Fibroblast of lung (primary cell): Measurements from ENCODE around the gene HPDL. TPM values are rescaled to one million over a fixed set of nuclear protein-coding genes. Genes with fewer than 3 reads are reported as not detected.
A peak's percentile ranks its signal among the peaks of the same experiment; 100 is the strongest.

ENCODE experiments used
- DNase-seq, 2 donors: peaks; one replicate each; pipeline versions ENCODE4 v3.0.0 to v3.0.0-alpha.2; 2010; ENCODE audit warnings: low read depth in 2 of 2
- H2AFZ ChIP-seq: 2 replicates; pipeline ENCODE4 v1.5.1; 2012; ENCODE audit warnings: low read length, control low read depth, inconsistent platforms
- H3K27ac ChIP-seq: 2 replicates; pipeline ENCODE4 v1.5.1; 2011; ENCODE audit warnings: low read length, control low read depth; ENCODE audit not compliant: insufficient read depth
- H3K27me3 ChIP-seq: 2 replicates; pipeline ENCODE4 v1.5.1; 2011; ENCODE audit warnings: mild to moderate bottlenecking, low read length; ENCODE audit not compliant: control insufficient read depth, insufficient read depth
- H3K36me3 ChIP-seq: 2 replicates; pipeline ENCODE4 v1.5.1; 2011; ENCODE audit warnings: low read length; ENCODE audit not compliant: control insufficient read depth, insufficient read depth
- H3K4me1 ChIP-seq: 2 replicates; pipeline ENCODE4 v1.5.1; 2011; ENCODE audit warnings: low read length; ENCODE audit not compliant: control insufficient read depth, insufficient read depth; ENCODE audit errors: extremely low read depth
- H3K4me2 ChIP-seq: 2 replicates; pipeline ENCODE4 v1.5.1; 2011; ENCODE audit warnings: low read length, control low read depth; ENCODE audit not compliant: insufficient read depth; ENCODE audit errors: extremely low read depth
- H3K4me3 ChIP-seq, 4 experiments: fragments of 200-600 bp in 1 of 4; sonication (generic) in 1 of 4; replicated peaks in 1 of 4; 2 replicates each; pipeline ENCODE4 v1.5.1; 2011 to 2016; ENCODE audit warnings: low read length in 4 of 4, low read depth in 3 of 4, mild to moderate bottlenecking in 3 of 4, control low read depth in 2 of 4, inconsistent platforms in 1 of 4, mixed read lengths in 1 of 4; ENCODE audit not compliant: insufficient read depth in 1 of 4; ENCODE audit errors: control extremely low read depth in 1 of 4
- H3K79me2 ChIP-seq: 2 replicates; pipeline ENCODE4 v1.5.1; 2012; ENCODE audit warnings: mild to moderate bottlenecking, low read length, inconsistent platforms; ENCODE audit not compliant: control insufficient read depth, insufficient read depth
- H3K9ac ChIP-seq: 2 replicates; pipeline ENCODE4 v1.5.1; 2011; ENCODE audit warnings: mild to moderate bottlenecking, low read length, control low read depth; ENCODE audit not compliant: insufficient read depth
- H3K9me3 ChIP-seq: 2 replicates; pipeline ENCODE4 v1.5.1; 2012; ENCODE audit warnings: low read depth, low read length; ENCODE audit not compliant: control insufficient read depth, insufficient read depth
- H4K20me1 ChIP-seq: 2 replicates; pipeline ENCODE4 v1.5.1; 2011; ENCODE audit warnings: low read length; ENCODE audit not compliant: control insufficient read depth, insufficient read depth; ENCODE audit errors: extremely low read depth
- CTCF ChIP-seq, 2 donors: IDR thresholded peaks in 1 of 2; conservative IDR thresholded peaks in 1 of 2; 1 replicate in 1 of 2; 2 replicates in 1 of 2; pipeline ENCODE4 v1.5.1; 2011 to 2012; ENCODE audit warnings: low read length in 2 of 2, control low read depth in 1 of 2, inconsistent platforms in 1 of 2, low read depth in 1 of 2, mild to moderate bottlenecking in 1 of 2
- EZH2 ChIP-seq: IDR thresholded peaks from 2 replicates; pipeline ENCODE4 v1.5.1; 2012; ENCODE audit warnings: low read length, control low read depth, mild to moderate bottlenecking; ENCODE audit errors: missing control alignments
- polyA plus RNA-seq, 2 donors: library from polyadenylated mRNA; depleted of rRNA in 1 of 2; stranded (reverse) in 1 of 2; unstranded in 1 of 2; fragments of >200 nt; gene quantifications; 2 replicates each; pipeline ENCODE4 v1.2.1, GENCODE V29; 2011 to 2012; ENCODE audit warnings: missing spikeins in 1 of 2
- total RNA-seq: library from RNA; depleted of rRNA; stranded (reverse); fragments of >200 nt; gene quantifications from 2 replicates; pipeline ENCODE4 v1.2.1, GENCODE V29; 2014

The HPDL gene
- total and polyA plus RNA-seq, 2 donors (not counting 1 experiment from before 2014, with no cell fraction given), result 0.17 TPM

- H4K20me1 ChIP-seq, result no peaks in the 10 kb centered on the region
- no peaks in the 10 kb centered on the region for H3K9me3 ChIP-seq
- no peak overlapping the region for H2AFZ ChIP-seq
- no peak overlapping the region for H3K4me3 ChIP-seq
- no peak for TF ChIP-seq CTCF (conservative IDR thresholded peaks at IDR 0.05 in 1 of 2, IDR thresholded peaks at IDR 0.05 in 1 of 2; ENCODE audit: low read depth in 1 of 2, low read length in 2 of 2)
- TF ChIP-seq EZH2, result no peak
- no peaks in the 10 kb centered on the region for H3K27me3 ChIP-seq
- DNase-seq, result peak in 1 of 2 donors; percentile 39
- peaks cover 6% of the 10 kb centered on the region for H3K4me1 ChIP-seq
- H3K79me2 ChIP-seq, result no peaks in the 10 kb centered on the region
- H3K36me3 ChIP-seq, result peaks cover 5% of the 10 kb centered on the region
- H3K27ac ChIP-seq, result no peak overlapping the region
- H3K4me2 ChIP-seq, result no peak overlapping the region
- no peak overlapping the region for H3K9ac ChIP-seq
Observed at GRCh38 chr1:45348020-45348419, 21.3 kb downstream of the HPDL start.

GRCh38 chr1:45348609-45348965 lies 21.9 kb downstream of the HPDL start:
- Histone ChIP-seq H3K27ac (no peak overlapping the region), H3K9ac (no peak overlapping the region), H3K4me1 (peaks cover 6% of the 10 kb centered on the region), H3K79me2 (no peaks in the 10 kb centered on the region), H3K36me3 (peaks cover 2% of the 10 kb centered on the region), H2AFZ (no peak overlapping the region), H4K20me1 (no peaks in the 10 kb centered on the region), H3K27me3 (no peaks in the 10 kb centered on the region), H3K4me2 (peak overlapping the region; percentile 16), H3K4me3 (no peak overlapping the region), H3K9me3 (no peaks in the 10 kb centered on the region)
- DNase-seq, result no peak
- TF ChIP-seq EZH2 (no peak), CTCF (conservative IDR thresholded peaks at IDR 0.05 in 1 of 2, IDR thresholded peaks at IDR 0.05 in 1 of 2; ENCODE audit: low read depth in 1 of 2, low read length in 2 of 2) (no peak)

DNA sequence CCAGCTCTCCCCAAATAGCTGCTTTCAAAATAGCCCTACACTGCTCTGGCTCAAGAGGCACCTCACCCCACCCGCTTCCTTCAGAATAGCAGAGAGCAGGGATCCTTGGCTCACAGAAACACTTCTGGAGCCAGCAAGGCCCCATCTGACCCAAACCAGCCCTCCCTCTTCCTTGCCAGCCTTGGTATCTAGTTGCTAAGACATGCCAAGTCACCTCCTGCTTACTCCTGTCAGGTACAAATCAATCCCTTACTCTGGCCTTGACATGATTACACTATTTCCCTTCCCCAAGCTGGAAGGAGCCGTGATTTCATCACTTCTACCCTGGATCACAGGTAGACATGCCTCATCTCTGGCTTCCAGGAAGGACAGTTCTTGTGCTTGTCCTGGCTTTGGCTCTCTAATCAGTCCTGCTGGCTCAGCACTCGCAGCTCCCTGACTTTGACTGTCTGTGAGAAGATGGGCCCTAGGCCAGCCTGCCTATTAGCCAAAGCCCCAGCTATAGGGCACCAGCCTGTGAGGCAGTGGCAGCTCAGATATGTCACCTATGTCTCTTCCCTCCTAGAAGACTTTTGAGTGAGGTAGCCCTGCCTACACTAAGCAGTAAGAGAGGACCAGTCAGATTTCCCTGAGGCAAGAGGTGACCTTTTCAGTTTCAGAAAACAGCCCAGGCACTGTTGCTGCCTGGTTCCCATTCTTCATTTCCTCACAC lies 22.4 kb downstream of the HPDL start:
- Histone ChIP-seq H3K4me2 (no peak overlapping the region), H3K9ac (no peak overlapping the region), H3K9me3 (no peaks in the 10 kb centered on the region), H2AFZ (no peak overlapping the region), H3K4me1 (peaks cover 6% of the 10 kb centered on the region), H3K27ac (no peak overlapping the region), H3K4me3 (no peak overlapping the region), H3K79me2 (no peaks in the 10 kb centered on the region), H4K20me1 (no peaks in the 10 kb centered on the region), H3K27me3 (no peaks in the 10 kb centered on the region), H3K36me3 (peaks cover 2% of the 10 kb centered on the region)
- TF ChIP-seq CTCF (conservative IDR thresholded peaks at IDR 0.05 in 1 of 2, IDR thresholded peaks at IDR 0.05 in 1 of 2; ENCODE audit: low read depth in 1 of 2, low read length in 2 of 2), result no peak
- no peak for TF ChIP-seq EZH2
- DNase-seq, result no peak
